DLD1 (cell line): ENCODE results near the gene DLEC1.
"Not testable (repeated sequence)": the region's sequence is repeated elsewhere in the genome, so short reads cannot be mapped to it uniquely, and the experiment has no call there.

ENCODE experiments used
- in situ Hi-C: cut with HindIII; loops from 2 replicates; pipeline ENCODE4 v1.10.0; 2017; ENCODE audit warnings: low sequenced_read_pairs

The DLEC1 gene

GRCh38 chr3:38032328-38032865 is 6.6 kb upstream of the DLEC1 start:
- in situ Hi-C loops = no loop called here

- in situ Hi-C loops = not testable (repeated sequence)
These were observed 5.4 kb upstream of the DLEC1 start for GRCh38 chr3:38033586-38033985.

- in situ Hi-C loops = not testable (repeated sequence)
These were observed 4.7 kb upstream of the DLEC1 start for GRCh38 chr3:38034335-38034734.

GRCh38 chr3:38036286-38036685 is 2.7 kb upstream of the DLEC1 start:
- in situ Hi-C loops = no loop called here

GRCh38 chr3:38036906-38037305 is 2.1 kb upstream of the DLEC1 start:
- in situ Hi-C loops = no loop called here

GRCh38 chr3:38038447-38038911 is 529 bp upstream of the DLEC1 start:
- in situ Hi-C loops = no loop called here

GRCh38 chr3:38039899-38040261 is 872 bp downstream of the DLEC1 start:
- in situ Hi-C loops = no loop called here

- in situ Hi-C loops = no loop called here
These were observed 1.4 kb downstream of the DLEC1 start for GRCh38 chr3:38040401-38040800.

- in situ Hi-C loops = no loop called here
These were observed 4.5 kb downstream of the DLEC1 start for GRCh38 chr3:38043486-38043885.

GRCh38 chr3:38046027-38046426 is 7.0 kb downstream of the DLEC1 start:
- in situ Hi-C loops = no loop called here

- in situ Hi-C loops = no loop called here
These were observed 7.8 kb downstream of the DLEC1 start for GRCh38 chr3:38046821-38047220.

- in situ Hi-C loops = no loop called here
These were observed 8.9 kb downstream of the DLEC1 start for GRCh38 chr3:38047896-38048295.

- in situ Hi-C loops = no loop called here
These were observed 10.5 kb downstream of the DLEC1 start for GRCh38 chr3:38049358-38050126.

GRCh38 chr3:38051131-38051530 is 12.1 kb downstream of the DLEC1 start:
- in situ Hi-C loops = no loop called here

GRCh38 chr3:38053286-38053685 is 14.3 kb downstream of the DLEC1 start:
- in situ Hi-C loops = not testable (repeated sequence)

GRCh38 chr3:38053813-38054498 is 14.9 kb downstream of the DLEC1 start:
- in situ Hi-C loops = not testable (repeated sequence)

- in situ Hi-C loops = no loop called here
These were observed 15.5 kb downstream of the DLEC1 start for GRCh38 chr3:38054499-38055001.

- in situ Hi-C loops = no loop called here
These were observed 20.1 kb downstream of the DLEC1 start for GRCh38 chr3:38059148-38059547.

- in situ Hi-C loops = no loop called here
These were observed 20.6 kb downstream of the DLEC1 start for GRCh38 chr3:38059591-38059990.

GRCh38 chr3:38062809-38063208 is 23.8 kb downstream of the DLEC1 start:
- in situ Hi-C loops = no loop called here

GRCh38 chr3:38064453-38064852 is 25.4 kb downstream of the DLEC1 start:
- in situ Hi-C loops = not testable (repeated sequence)
